ENCODE results near the gene B4GALNT4. TPM values are rescaled to one million over a fixed set of nuclear protein-coding genes. Genes with fewer than 3 reads are reported as not detected.
A peak's percentile ranks its signal among the peaks of the same experiment; 100 is the strongest.

Gene B4GALNT4
- total and polyA plus RNA-seq, 2 of the 8 experiments (the other 6 are each of a cell fraction or from before 2014, with no cell fraction given) = 40.9 to 76.3 TPM

DNA sequence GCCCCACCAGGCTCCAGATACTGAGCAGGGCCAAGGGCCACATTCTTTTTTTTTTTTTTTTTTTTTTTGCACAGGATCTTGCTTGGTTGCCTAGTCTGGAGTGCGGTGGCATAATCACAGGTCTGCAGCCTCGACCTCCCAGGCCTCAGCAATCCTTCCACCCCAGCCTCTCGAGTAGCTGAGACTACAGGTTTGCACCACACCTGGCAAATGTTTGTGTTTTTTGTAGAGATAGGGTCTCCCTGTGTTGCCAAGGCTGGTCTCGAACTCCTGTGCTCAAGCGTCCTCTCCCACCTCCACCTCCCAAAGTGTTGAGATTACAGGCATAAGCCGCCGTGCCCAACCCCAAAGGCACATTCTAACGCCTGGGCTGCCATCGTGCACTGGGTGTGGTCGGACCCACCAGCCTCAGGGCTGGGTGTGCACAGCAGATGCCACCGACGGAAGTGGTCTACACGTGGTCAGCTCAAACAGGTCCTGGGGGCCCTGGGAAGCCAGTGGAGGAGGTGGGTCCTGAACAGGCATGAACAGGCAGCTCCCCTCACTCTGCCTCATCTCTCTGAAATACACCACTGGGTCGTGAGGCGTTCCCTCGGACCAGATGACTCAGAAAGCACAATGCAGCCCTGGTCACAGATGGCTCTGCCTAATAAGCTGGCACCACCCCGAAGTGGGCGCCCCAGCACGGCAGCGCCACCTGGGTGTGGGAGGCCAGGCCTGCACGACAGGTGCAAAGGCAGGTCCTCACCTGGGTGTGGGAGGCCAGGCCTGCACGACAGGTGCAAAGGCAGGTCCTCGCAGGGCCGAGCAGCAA is 5.1 kb upstream of the B4GALNT4 start:
- Histone ChIP-seq H2BK12ac (ENCODE audit: low read depth, low read length) (0 out of 2 replicates have a peak overlapping the region, but pooled peaks have one; percentile 33), H3K9me3 (ENCODE audit: insufficient read depth in 2 of 2, low read depth in 1 of 2, low read length in 1 of 2) (peaks cover 16 to 20% of the 10 kb centered on the region in 2 experiments; a peak in 3 of 4 replicates), H3K9ac (replicated peaks in 1 of 4; ENCODE audit: extremely low read depth in 1 of 4, low read depth in 3 of 4, low read length in 3 of 4) (no peak overlapping the region), H2BK120ac (replicated peaks; ENCODE audit: low read depth, low read length) (no peak overlapping the region), H2BK15ac (ENCODE audit: low read length) (peak overlapping the region; percentile 31; the same call in 1 of the 2 replicates), H4K20me1 (replicated peaks in 1 of 2; ENCODE audit: control insufficient read depth in 1 of 2, insufficient read depth in 2 of 2, low read length in 2 of 2) (peaks cover 0 to 2% of the 10 kb centered on the region in 2 experiments), H2BK5ac (ENCODE audit: low read depth, low read length) (no peak overlapping the region), H3K23me2 (ENCODE audit: low read depth, low read length) (peaks cover 3% of the 10 kb centered on the region; the same call in 1 of the 2 replicates), H4K91ac (replicated peaks; ENCODE audit: insufficient read length, low read length) (peak overlapping the region; percentile 65), H3K27me3 (replicated peaks in 1 of 4; ENCODE audit: control insufficient read depth in 3 of 4, extremely low read depth in 1 of 4, insufficient read depth in 3 of 4, low read length in 3 of 4) (peaks cover 0 to 5% (median 2%) of the 10 kb centered on the region in 4 experiments; a peak in 1 of 7 replicates), H4K5ac (ENCODE audit: insufficient read length, low read depth, low read length) (peak overlapping the region; percentile 47), H3K4me2 (ENCODE audit: insufficient read depth in 1 of 2, low read depth in 2 of 2, low read length in 2 of 2) (no peak overlapping the region; a peak in 1 of 4 replicates), H3K79me2 (ENCODE audit: control insufficient read depth in 1 of 2, insufficient read depth in 2 of 2, low read length in 2 of 2) (no peaks in the 10 kb centered on the region), H3K4me3 (ENCODE audit: extremely low read depth in 1 of 4, insufficient read depth in 2 of 4, low read depth in 3 of 4, low read length in 4 of 4) (no peak overlapping the region), H4K8ac (ENCODE audit: extremely low read depth, insufficient read depth, low read length) (peak overlapping the region; percentile 58; the same call in 1 of the 2 replicates), H3K27ac (ENCODE audit: low read depth, low read length) (no peak overlapping the region), H3K4me1 (replicated peaks in 1 of 4; ENCODE audit: control insufficient read depth in 3 of 4, insufficient read depth in 4 of 4, low read length in 3 of 4) (peaks cover 0 to 10% (median 5%) of the 10 kb centered on the region in 4 experiments; a peak in 5 of 7 replicates), H3K14ac (ENCODE audit: insufficient read length) (no peak overlapping the region), H3K56ac (replicated peaks; ENCODE audit: insufficient read length, low read depth, low read length) (no peak overlapping the region), H2BK20ac (ENCODE audit: low read length) (0 out of 2 replicates have a peak overlapping the region, but pooled peaks have one; percentile 21), H3K4ac (replicated peaks; ENCODE audit: insufficient read length, low read depth, low read length) (no peak overlapping the region), H2AK5ac (ENCODE audit: low read depth, low read length) (peak overlapping the region; percentile 75; the same call in 1 of the 2 replicates), H3K36me3 (ENCODE audit: control insufficient read depth in 2 of 4, insufficient read depth in 4 of 4, low read length in 3 of 4) (no peaks in the 10 kb centered on the region), H3K18ac (ENCODE audit: extremely low read depth, low read length) (no peak overlapping the region), H3K23ac (ENCODE audit: insufficient read length) (no peak overlapping the region), H3K79me1 (ENCODE audit: low read depth, low read length) (no peaks in the 10 kb centered on the region), H2AFZ (ENCODE audit: low read length) (peak overlapping the region; percentile 87; the same call in 1 of the 2 replicates)
- 76% methylated on average over 24 of the region's 24 CpGs; no CpG with 5 or more reads in 1 of the 2 experiments for WGBS, 2 experiments (ENCODE audit: extremely low coverage in 1 of 2, insufficient coverage in 1 of 2, insufficient read length in 1 of 2, insufficient replicate concordance in 2 of 2, low coverage in 1 of 2, low lambda C conversion rate in 2 of 2, missing lambda C conversion rate in 1 of 2)
- POLR2A ChIA-PET (ENCODE audit: partially characterized antibody) = interaction anchor here (0.6 to 2.0 kb wide), 20 partner anchors 8 to 168 kb away, joined by 3 to 6 read pairs (median 4); partner anchors contain the start of gene NLRP6
- CTCF ChIA-PET (ENCODE audit: partially characterized antibody) = interaction anchor here (0.6 to 13.4 kb wide), 54 partner anchors 8 to 1156 kb away, joined by 3 to 212 read pairs (median 6); partner anchors contain the start of genes BET1L, IFITM2, NLRP6 and PKP3
- DNase-seq (ENCODE audit: low read depth in 1 of 2, low spot score in 2 of 2) = peak; percentile 51 to 89
- FAIRE-seq = peak; percentile 79
- TF ChIP-seq TCF12 (IDR thresholded peaks at IDR 0.05; ENCODE audit: low read depth, low read length) (peak; percentile 89; the same call in 1 of the 2 replicates), CEBPB (IDR thresholded peaks at IDR 0.05; ENCODE audit: low read depth, low read length) (no peak), YY1 (IDR thresholded peaks at IDR 0.05; ENCODE audit: low read depth, low read length) (0 out of 2 replicates have a peak, but pooled peaks have one; percentile 35), ASH2L (IDR thresholded peaks at IDR 0.05; ENCODE audit: low read length) (no peak), EP300 (IDR thresholded peaks at IDR 0.05; ENCODE audit: borderline replicate concordance in 1 of 2, low read depth in 2 of 2, low read length in 2 of 2) (no peak), NRF1 (IDR thresholded peaks at IDR 0.05; ENCODE audit: low read depth, low read length) (no peak)
- TF ChIP-seq, protein P1, sequence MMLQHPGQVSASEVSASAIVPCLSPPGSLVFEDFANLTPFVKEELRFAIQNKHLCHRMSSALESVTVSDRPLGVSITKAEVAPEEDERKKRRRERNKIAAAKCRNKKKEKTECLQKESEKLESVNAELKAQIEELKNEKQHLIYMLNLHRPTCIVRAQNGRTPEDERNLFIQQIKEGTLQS (IDR thresholded peaks at IDR 0.05; ENCODE audit: insufficient read depth, low read depth, low read length) = no peak
- TF ChIP-seq, protein P2, sequence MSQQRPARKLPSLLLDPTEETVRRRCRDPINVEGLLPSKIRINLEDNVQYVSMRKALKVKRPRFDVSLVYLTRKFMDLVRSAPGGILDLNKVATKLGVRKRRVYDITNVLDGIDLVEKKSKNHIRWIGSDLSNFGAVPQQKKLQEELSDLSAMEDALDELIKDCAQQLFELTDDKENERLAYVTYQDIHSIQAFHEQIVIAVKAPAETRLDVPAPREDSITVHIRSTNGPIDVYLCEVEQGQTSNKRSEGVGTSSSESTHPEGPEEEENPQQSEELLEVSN (IDR thresholded peaks at IDR 0.05) = 0 out of 2 replicates have a peak, but pooled peaks have one; percentile 28

Measured in H1 (cell line).